GM12891 (cell line): Measurements from ENCODE around the gene RBM39.

Experiments
- PAX5 ChIP-seq: IDR thresholded peaks from 2 replicates; pipeline ENCODE4 v1.6.1; 2011; ENCODE audit warnings: low read length, moderate library complexity, mild to moderate bottlenecking; ENCODE audit not compliant: insufficient read depth, severe bottlenecking
- POLR2A ChIP-seq: IDR thresholded peaks from 2 replicates; pipeline ENCODE4 v1.6.1; 2011; ENCODE audit warnings: low read depth, low read length, control low read depth
- POLR2AphosphoS5 ChIP-seq: IDR thresholded peaks from 2 replicates; pipeline ENCODE4 v1.6.1; 2011; ENCODE audit warnings: low read depth, low read length, control low read depth
- POU2F2 ChIP-seq: IDR thresholded peaks from 2 replicates; pipeline ENCODE4 v1.6.1; 2011; ENCODE audit warnings: low read depth, mild to moderate bottlenecking, control low read depth, low read length, moderate library complexity
- SPI1 ChIP-seq: IDR thresholded peaks from 2 replicates; pipeline ENCODE4 v1.6.1; 2011; ENCODE audit warnings: low read depth, low read length, control low read depth
- TAF1 ChIP-seq: IDR thresholded peaks from 2 replicates; pipeline ENCODE4 v1.6.1; 2011; ENCODE audit warnings: low read depth, low read length, control low read depth

GRCh38 chr20:35695245-35695749 is 46.8 kb downstream of the RBM39 start:
- no peak for TF ChIP-seq POU2F2
- TF ChIP-seq POLR2AphosphoS5: no peak
- no peak for TF ChIP-seq TAF1
- TF ChIP-seq POLR2A: no peak
- TF ChIP-seq SPI1: no peak
- TF ChIP-seq PAX5: no peak
